ENCODE data around the gene SCAMP4. TPM values are rescaled to one million over a fixed set of nuclear protein-coding genes. Genes with fewer than 3 reads are reported as not detected.

SCAMP4 gene
- polyA plus RNA-seq, 2 of the 4 experiments (the other 2 are of a cell fraction), result 7.6 to 63.0 TPM

GRCh38 chr19:1961000-1961883 lies 56.0 kb downstream of the SCAMP4 start:
- no peak for ATAC-seq
- no peak overlapping the region for H3K4me3 ChIP-seq
- H3K27ac ChIP-seq, result no peak overlapping the region
- CTCF ChIA-PET, result interaction anchor here (0.8 to 1.8 kb wide), 4 partner anchors 14 to 29 kb away, joined by 3 to 4 read pairs (median 4); no protein-coding TSS in a partner anchor
- H3K4me2 ChIP-seq, result no peak overlapping the region
- DNase-seq (ENCODE audit: low read depth in 1 of 2, low spot score in 1 of 2), result no peak
- POLR2A ChIA-PET, result no interaction called here
- no peak for FAIRE-seq
- 93% methylated on average over 35 of the region's 42 CpGs for WGBS (ENCODE audit: missing lambda C conversion rate)
- no peak for TF ChIP-seq MAX (IDR thresholded peaks at IDR 0.05)
- no peak for TF ChIP-seq REST (IDR thresholded peaks at IDR 0.05)
- TF ChIP-seq POLR2A (IDR thresholded peaks at IDR 0.05; ENCODE audit: low read length), result no peak
- no peak for TF ChIP-seq FOSB (CRISPR knock-in tag; IDR thresholded peaks at IDR 0.05)
- no peak for TF ChIP-seq CBX8 (IDR thresholded peaks at IDR 0.05)
- no peak for TF ChIP-seq MAZ (IDR thresholded peaks at IDR 0.05; ENCODE audit: borderline replicate concordance, low read depth, low read length)
- no peak for TF ChIP-seq POLR2AphosphoS2 (conservative IDR thresholded peaks at IDR 0.05; ENCODE audit: low read length)
- no peak for TF ChIP-seq ELK1 (IDR thresholded peaks at IDR 0.05; ENCODE audit: low read depth, low read length)
- no peak for TF ChIP-seq SMC3 (IDR thresholded peaks at IDR 0.05)
- no peak for TF ChIP-seq NR3C1 (IDR thresholded peaks at IDR 0.05)
- no peak for TF ChIP-seq PBX3 (IDR thresholded peaks at IDR 0.05)
- TF ChIP-seq HDAC2 (IDR thresholded peaks at IDR 0.05), result no peak
- no peaks in the 10 kb centered on the region for H3K9me3 ChIP-seq
- no peaks in the 10 kb centered on the region for H3K4me1 ChIP-seq

GRCh38 chr19:1962674-1963073 lies 57.5 kb downstream of the SCAMP4 start:
- TF ChIP-seq GATA3 (IDR thresholded peaks at IDR 0.05; ENCODE audit: borderline replicate concordance), result no peak
- TF ChIP-seq CEBPB (IDR thresholded peaks at IDR 0.05), result no peak
- no peak for TF ChIP-seq CTCF (IDR thresholded peaks at IDR 0.05)
- no peak for TF ChIP-seq CHD2 (IDR thresholded peaks at IDR 0.05; ENCODE audit: low read length, partially characterized antibody)
- TF ChIP-seq CHD4 (IDR thresholded peaks at IDR 0.05; ENCODE audit: borderline replicate concordance), result no peak
- no peak for TF ChIP-seq ESRRA (IDR thresholded peaks at IDR 0.05; ENCODE audit: borderline replicate concordance, low read length)
- no peak for TF ChIP-seq NFE2L2 (conservative IDR thresholded peaks at IDR 0.05; ENCODE audit: low read length)
- TF ChIP-seq NPAS2 (CRISPR knock-in tag; IDR thresholded peaks at IDR 0.05; ENCODE audit: borderline replicate concordance), result no peak
- no peak for TF ChIP-seq MAX (IDR thresholded peaks at IDR 0.05)
- no peak for TF ChIP-seq TFCP2L1 (CRISPR knock-in tag; IDR thresholded peaks at IDR 0.05)
- no peak for TF ChIP-seq RFX5 (IDR thresholded peaks at IDR 0.05)
- no peak for TF ChIP-seq FOSB (CRISPR knock-in tag; IDR thresholded peaks at IDR 0.05)
- no peak for TF ChIP-seq POLR2AphosphoS2 (conservative IDR thresholded peaks at IDR 0.05; ENCODE audit: low read length)
- TF ChIP-seq MAZ (IDR thresholded peaks at IDR 0.05; ENCODE audit: borderline replicate concordance, low read depth, low read length), result no peak
- TF ChIP-seq CBX2 (IDR thresholded peaks at IDR 0.05; ENCODE audit: borderline replicate concordance, low read depth), result no peak
- 98% methylated on average over 18 of the region's 23 CpGs for WGBS (ENCODE audit: missing lambda C conversion rate)
- POLR2A ChIA-PET, result no interaction called here
- Histone ChIP-seq H3K9me3 (no peaks in the 10 kb centered on the region), H3K27ac (no peak overlapping the region), H3K4me3 (no peak overlapping the region), H3K4me1 (no peaks in the 10 kb centered on the region), H3K4me2 (no peak overlapping the region)
- no peak for FAIRE-seq
- DNase-seq (ENCODE audit: low read depth in 1 of 2, low spot score in 1 of 2), result no peak
- ATAC-seq, result no peak
- CTCF ChIA-PET, result interaction anchor here (0.6 to 1.8 kb wide), 5 partner anchors 13 to 157 kb away, joined by 3 to 5 read pairs (median 3); no protein-coding TSS in a partner anchor

Measured in A549 (cell line).